VCaP (cell line): ENCODE measurements around the gene CTSL.

Source experiments
- H3K27ac ChIP-seq: fragments of 450-650 bp; 2 replicates; pipeline ENCODE4 v1.5.1; 2017
- CTCF ChIP-seq: fragments of 450-650 bp; conservative IDR thresholded peaks from 2 replicates; pipeline ENCODE4 v1.5.1; 2017; ENCODE audit warnings: mild to moderate bottlenecking, moderate library complexity

CTSL gene

GRCh38 chr9:87710443-87710842 is 15.5 kb upstream of the CTSL start:
- no peak for TF ChIP-seq CTCF
- H3K27ac ChIP-seq = no peak overlapping the region

GRCh38 chr9:87711857-87712800 is 13.8 kb upstream of the CTSL start:
- no peak overlapping the region for H3K27ac ChIP-seq
- TF ChIP-seq CTCF = no peak

- TF ChIP-seq CTCF = no peak
- no peak overlapping the region for H3K27ac ChIP-seq
Measured at GRCh38 chr9:87712801-87713277, 13.1 kb upstream of the CTSL start.

- no peak for TF ChIP-seq CTCF
- H3K27ac ChIP-seq = no peak overlapping the region; the same call in 1 of the 2 replicates
Measured at GRCh38 chr9:87713278-87713987, 12.5 kb upstream of the CTSL start.

GRCh38 chr9:87713988-87714330 is 12.0 kb upstream of the CTSL start:
- no peak overlapping the region; the same call in 1 of the 2 replicates for H3K27ac ChIP-seq
- TF ChIP-seq CTCF = no peak

- H3K27ac ChIP-seq = peak overlapping the region; percentile 46
- no peak for TF ChIP-seq CTCF
Measured at GRCh38 chr9:87714819-87715218, 11.1 kb upstream of the CTSL start.

GRCh38 chr9:87716141-87716540 is 9.8 kb upstream of the CTSL start:
- H3K27ac ChIP-seq = no peak overlapping the region
- no peak for TF ChIP-seq CTCF
